Nephron (organoid): ENCODE measurements around the gene PLAU.
A peak's percentile ranks its signal among the peaks of the same experiment; 100 is the strongest.

Experiments
- H3K27ac Mint-ChIP-seq, 3 experiments: 2 replicates each; pipeline ENCODE4 v1.8.0; 2020; ENCODE audit warnings: mixed read lengths in 3 of 3, mild to moderate bottlenecking in 2 of 3, moderate library complexity in 1 of 3
- H3K27me3 Mint-ChIP-seq: 2 replicates; pipeline ENCODE4 v1.8.0; 2021; ENCODE audit warnings: low read depth, mild to moderate bottlenecking, moderate library complexity, mixed read lengths
- H3K36me3 Mint-ChIP-seq: 2 replicates; pipeline ENCODE4 v1.8.0; 2020; ENCODE audit warnings: low read depth, mixed read lengths
- H3K4me1 Mint-ChIP-seq: 2 replicates; pipeline ENCODE4 v1.8.0; 2020; ENCODE audit warnings: mixed read lengths
- H3K4me3 Mint-ChIP-seq, 3 experiments: 2 replicates each; pipeline ENCODE4 v1.8.0; 2020; ENCODE audit warnings: mild to moderate bottlenecking in 3 of 3, mixed read lengths in 3 of 3, moderate library complexity in 2 of 3
- H3K9me3 Mint-ChIP-seq: 2 replicates; pipeline ENCODE4 v1.8.0; 2020; ENCODE audit warnings: mixed read lengths
- CTCF ChIP-seq, 3 experiments: fragments of 200-600 bp; sonication (generic); IDR thresholded peaks; one replicate each; pipeline ENCODE4 v1.5.0; 2021; ENCODE audit warnings: antibody characterized with exemption in 3 of 3; ENCODE audit not compliant: unreplicated experiment in 3 of 3

Gene PLAU

GRCh38 chr10:73906524-73907447, 4.1 kb upstream of the PLAU start:
- peak overlapping the region; percentile 91 to 95 (median 94) for H3K27ac Mint-ChIP-seq
- H3K36me3 Mint-ChIP-seq = no peaks in the 10 kb centered on the region
- TF ChIP-seq CTCF (IDR thresholded peaks at IDR 0.05; ENCODE audit: unreplicated experiment in 3 of 3) = no peak
- H3K4me1 Mint-ChIP-seq = peaks cover 49% of the 10 kb centered on the region
- peak overlapping the region in 2 of 3 experiments; percentile 0 to 9 for H3K4me3 Mint-ChIP-seq
- peaks cover 17% of the 10 kb centered on the region for H3K27me3 Mint-ChIP-seq
- H3K9me3 Mint-ChIP-seq = no peaks in the 10 kb centered on the region

DNA sequence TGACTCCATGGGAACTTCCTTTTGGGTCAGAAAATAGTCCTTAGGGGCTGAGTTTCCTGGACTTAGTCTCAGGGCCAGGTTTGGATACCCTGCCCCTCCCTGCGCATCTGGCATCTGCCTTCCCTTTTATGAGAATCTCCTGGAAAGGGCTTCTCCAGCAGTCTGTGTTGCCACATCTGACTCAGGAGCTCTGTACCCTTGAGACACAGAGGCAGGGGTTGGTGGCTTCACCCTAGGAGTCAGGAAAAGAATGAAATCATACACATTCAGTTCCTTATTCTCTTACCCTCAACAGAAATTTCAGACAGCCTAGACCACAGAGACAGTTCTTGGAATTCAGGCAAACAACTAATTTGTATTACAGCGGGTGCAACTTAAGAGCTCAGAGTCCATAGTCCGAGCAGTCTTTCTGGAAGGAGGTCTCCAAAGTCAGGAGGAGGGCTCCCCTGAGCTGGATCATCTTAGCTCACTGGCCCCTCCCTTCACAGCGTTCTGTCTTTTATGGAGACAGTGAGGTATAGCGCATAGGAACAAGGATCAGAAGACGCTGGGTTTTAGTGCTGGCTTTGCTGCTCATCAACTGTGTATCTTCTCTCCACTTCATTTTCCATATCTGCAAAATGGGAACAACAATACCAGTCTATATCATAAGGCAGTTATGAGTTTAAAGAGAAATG, 3.0 kb upstream of the PLAU start:
- Mint-ChIP-seq H3K4me3 (peak overlapping the region; percentile 22 to 49 (median 37)), H3K27me3 (peaks cover 27% of the 10 kb centered on the region), H3K4me1 (peaks cover 46% of the 10 kb centered on the region), H3K9me3 (no peaks in the 10 kb centered on the region), H3K36me3 (no peaks in the 10 kb centered on the region), H3K27ac (peak overlapping the region; percentile 67 to 91 (median 81))
- no peak for TF ChIP-seq CTCF (IDR thresholded peaks at IDR 0.05; ENCODE audit: unreplicated experiment in 3 of 3)

DNA sequence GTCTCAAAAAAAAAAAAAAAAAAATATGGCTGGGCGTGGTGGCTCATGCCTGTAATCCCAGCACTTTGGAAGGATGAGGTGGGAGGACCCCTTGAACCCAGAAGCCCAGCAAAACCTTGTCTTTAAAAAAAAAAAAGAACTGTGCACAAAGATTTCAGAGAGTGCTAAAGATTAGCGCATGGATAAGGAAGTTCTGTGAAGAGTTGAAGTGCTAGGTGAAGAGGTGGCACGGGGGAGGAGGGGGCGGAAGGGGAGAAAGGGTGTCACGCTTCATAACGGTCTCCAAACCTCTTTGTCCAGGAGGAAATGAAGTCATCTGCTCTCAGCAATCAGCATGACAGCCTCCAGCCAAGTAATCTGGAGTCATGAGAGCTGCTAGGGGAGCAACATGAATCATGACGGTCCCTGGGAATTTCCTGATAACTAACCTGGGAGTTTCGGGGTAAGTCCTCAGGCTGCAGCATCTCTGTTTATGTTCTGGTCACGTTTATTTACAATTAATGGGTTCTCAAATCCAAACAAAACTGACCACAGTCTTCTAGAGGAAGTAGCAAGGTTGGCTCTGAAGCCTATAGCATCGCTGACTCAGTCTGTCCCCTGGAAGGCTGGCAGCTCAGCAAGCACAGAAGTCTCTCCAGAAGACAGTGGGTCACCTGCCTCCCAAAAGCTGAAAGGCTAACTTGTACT, 1.9 kb upstream of the PLAU start:
- peaks cover 47% of the 10 kb centered on the region for H3K4me1 Mint-ChIP-seq
- peak overlapping the region in 1 of 3 experiments; percentile 70 for H3K27ac Mint-ChIP-seq
- peaks cover 37% of the 10 kb centered on the region for H3K27me3 Mint-ChIP-seq
- TF ChIP-seq CTCF (IDR thresholded peaks at IDR 0.05; ENCODE audit: unreplicated experiment in 3 of 3) = no peak
- peak overlapping the region in 2 of 3 experiments; percentile 26 to 52 for H3K4me3 Mint-ChIP-seq
- H3K9me3 Mint-ChIP-seq = no peaks in the 10 kb centered on the region
- H3K36me3 Mint-ChIP-seq = no peaks in the 10 kb centered on the region

- H3K36me3 Mint-ChIP-seq = no peaks in the 10 kb centered on the region
- H3K4me3 Mint-ChIP-seq = peak overlapping the region; percentile 15 to 88 (median 88)
- peaks cover 44% of the 10 kb centered on the region for H3K27me3 Mint-ChIP-seq
- no peaks in the 10 kb centered on the region for H3K9me3 Mint-ChIP-seq
- no peak overlapping the region for H3K27ac Mint-ChIP-seq
- TF ChIP-seq CTCF (IDR thresholded peaks at IDR 0.05; ENCODE audit: unreplicated experiment in 3 of 3) = no peak
- H3K4me1 Mint-ChIP-seq = peaks cover 49% of the 10 kb centered on the region
These were observed 1.3 kb upstream of the PLAU start for GRCh38 chr10:73909540-73910115.

DNA sequence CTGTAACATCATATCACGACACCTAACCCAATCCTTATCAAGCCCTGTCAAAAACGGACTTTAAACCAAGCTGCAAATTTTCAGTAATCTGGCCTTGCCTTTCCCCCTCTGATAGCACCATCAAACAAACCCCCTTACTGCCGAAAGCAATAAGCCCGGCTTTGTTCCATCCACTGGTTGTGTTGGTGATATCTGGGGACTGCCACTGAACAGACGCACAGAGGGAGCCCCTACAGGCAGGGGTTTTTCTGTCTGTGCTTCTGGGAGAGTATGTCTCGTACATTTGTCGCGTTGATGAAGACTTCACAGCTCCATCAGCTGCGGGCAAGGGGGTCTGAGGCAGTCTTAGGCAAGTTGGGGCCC, 550 bp upstream of the PLAU start:
- Mint-ChIP-seq H3K4me3 (peak overlapping the region; percentile 84 to 88 (median 88)), H3K4me1 (peaks cover 56% of the 10 kb centered on the region), H3K36me3 (no peaks in the 10 kb centered on the region), H3K27me3 (peaks cover 51% of the 10 kb centered on the region), H3K9me3 (no peaks in the 10 kb centered on the region), H3K27ac (peak overlapping the region in 2 of 3 experiments; percentile 13 to 48)
- no peak for TF ChIP-seq CTCF (IDR thresholded peaks at IDR 0.05; ENCODE audit: unreplicated experiment in 3 of 3)
